T-helper 17 cell (primary cell): ENCODE results near the gene NCOR2. TPM values are rescaled to one million over a fixed set of nuclear protein-coding genes. Genes with fewer than 3 reads are reported as not detected.

Experiments used
- ATAC-seq: fragments of 150-1000 bp; cut with Tn5 transposase; 2 replicates; pipeline ENCODE4 v1.10.0; 2021; ENCODE audit warnings: mild to moderate bottlenecking, moderate library complexity
- DNase-seq, 3 donors: peaks; one replicate each; pipeline versions ENCODE4 v3.0.0 to v3.0.0-alpha.2; 2020 to 2021
- H3K9me3 ChIP-seq: one replicate; pipeline ENCODE4 v1.7.0; 2013; ENCODE audit warnings: low read length, mild to moderate bottlenecking; ENCODE audit not compliant: control insufficient read depth, poor library complexity, severe bottlenecking
- H3K27ac Mint-ChIP-seq: one replicate; pipeline ENCODE4 v1.8.0; 2022; ENCODE audit warnings: mild to moderate bottlenecking, moderate library complexity, mixed read lengths
- H3K27me3 Mint-ChIP-seq: one replicate; pipeline ENCODE4 v1.8.0; 2022; ENCODE audit warnings: mixed read lengths
- H3K36me3 Mint-ChIP-seq: one replicate; pipeline ENCODE4 v1.8.0; 2022; ENCODE audit warnings: low read depth, mixed read lengths
- H3K4me1 Mint-ChIP-seq: one replicate; pipeline ENCODE4 v1.8.0; 2022; ENCODE audit warnings: mild to moderate bottlenecking, mixed read lengths
- H3K4me3 Mint-ChIP-seq: one replicate; pipeline ENCODE4 v1.8.0; 2022; ENCODE audit warnings: mild to moderate bottlenecking, moderate library complexity, mixed read lengths
- total RNA-seq, 4 donors: library from RNA in 2 of 4; stranded (reverse) in 2 of 4; gene quantifications; one replicate each; pipeline ENCODE4 v1.2.3 and lab custom pipeline; 2022 to 2026

NCOR2 gene
- total RNA-seq, 2 donors from 2014 or later: 107 to 119 TPM

- Mint-ChIP-seq H3K27ac (peak overlapping the region; percentile 61), H3K36me3 (no peaks in the 10 kb centered on the region), H3K27me3 (peaks cover under 1% of the 10 kb centered on the region), H3K4me1 (peaks cover 23% of the 10 kb centered on the region), H3K4me3 (no peak overlapping the region)
- ATAC-seq: no peak
- H3K9me3 ChIP-seq: no peaks in the 10 kb centered on the region
- no peak for DNase-seq
Measured at GRCh38 chr12:124607681-124608425, 40.4 kb upstream of the NCOR2 start.

GRCh38 chr12:124605883-124606774, 38.7 kb upstream of the NCOR2 start:
- H3K4me1 Mint-ChIP-seq: peaks cover 26% of the 10 kb centered on the region
- H3K4me3 Mint-ChIP-seq: no peak overlapping the region
- H3K36me3 Mint-ChIP-seq: no peaks in the 10 kb centered on the region
- H3K27me3 Mint-ChIP-seq: peaks cover 6% of the 10 kb centered on the region
- no peak overlapping the region for H3K27ac Mint-ChIP-seq
- no peak for ATAC-seq
- no peak for DNase-seq
- no peaks in the 10 kb centered on the region for H3K9me3 ChIP-seq

GRCh38 chr12:124605150-124605882, 37.9 kb upstream of the NCOR2 start:
- Mint-ChIP-seq H3K4me3 (peak overlapping the region; percentile 21), H3K36me3 (no peaks in the 10 kb centered on the region), H3K27ac (no peak overlapping the region), H3K27me3 (peaks cover 6% of the 10 kb centered on the region), H3K4me1 (peaks cover 26% of the 10 kb centered on the region)
- ATAC-seq (no peak), DNase-seq (no peak)
- no peaks in the 10 kb centered on the region for H3K9me3 ChIP-seq

GRCh38 chr12:124604264-124604680, 36.9 kb upstream of the NCOR2 start:
- H3K9me3 ChIP-seq: no peaks in the 10 kb centered on the region
- no peak for DNase-seq
- Mint-ChIP-seq H3K36me3 (no peaks in the 10 kb centered on the region), H3K4me1 (peaks cover 20% of the 10 kb centered on the region), H3K27ac (no peak overlapping the region), H3K27me3 (peaks cover 10% of the 10 kb centered on the region), H3K4me3 (no peak overlapping the region)
- ATAC-seq: no peak

- no peak overlapping the region for H3K27ac Mint-ChIP-seq
- H3K4me1 Mint-ChIP-seq: peaks cover 18% of the 10 kb centered on the region
Measured at GRCh38 chr12:124603831-124604251, 36.4 kb upstream of the NCOR2 start.

GRCh38 chr12:124603100-124603541, 35.7 kb upstream of the NCOR2 start:
- no peak for ATAC-seq
- no peak overlapping the region for H3K4me3 Mint-ChIP-seq
- DNase-seq: no peak
- no peak overlapping the region for H3K27ac Mint-ChIP-seq
- H3K9me3 ChIP-seq: no peaks in the 10 kb centered on the region
- peaks cover 11% of the 10 kb centered on the region for H3K4me1 Mint-ChIP-seq
- no peaks in the 10 kb centered on the region for H3K36me3 Mint-ChIP-seq
- H3K27me3 Mint-ChIP-seq: peaks cover 10% of the 10 kb centered on the region

More at GRCh38 chr12:124603831-124604251, 36.4 kb upstream of the NCOR2 start:
- Mint-ChIP-seq H3K4me3 (no peak overlapping the region), H3K27me3 (peaks cover 10% of the 10 kb centered on the region), H3K36me3 (no peaks in the 10 kb centered on the region)
- no peak for ATAC-seq
- no peaks in the 10 kb centered on the region for H3K9me3 ChIP-seq
- no peak for DNase-seq

GRCh38 chr12:124601706-124602105, 34.3 kb upstream of the NCOR2 start:
- DNase-seq (no peak), ATAC-seq (no peak)
- no peak overlapping the region for H3K27ac Mint-ChIP-seq
- H3K4me1 Mint-ChIP-seq: peaks cover 6% of the 10 kb centered on the region
- H3K9me3 ChIP-seq: no peaks in the 10 kb centered on the region
- no peak overlapping the region for H3K4me3 Mint-ChIP-seq
- H3K27me3 Mint-ChIP-seq: peaks cover 10% of the 10 kb centered on the region
- no peaks in the 10 kb centered on the region for H3K36me3 Mint-ChIP-seq

- H3K4me3 Mint-ChIP-seq: no peak overlapping the region
- DNase-seq (no peak), ATAC-seq (peak; percentile 54)
- H3K27me3 Mint-ChIP-seq: peaks cover 16% of the 10 kb centered on the region
- H3K36me3 Mint-ChIP-seq: peaks cover 2% of the 10 kb centered on the region
- H3K9me3 ChIP-seq: no peaks in the 10 kb centered on the region
- no peak overlapping the region for H3K27ac Mint-ChIP-seq
- H3K4me1 Mint-ChIP-seq: peaks cover 3% of the 10 kb centered on the region
Measured at GRCh38 chr12:124599074-124599999, 31.9 kb upstream of the NCOR2 start.

- H3K4me3 Mint-ChIP-seq: no peak overlapping the region
- no peak overlapping the region for H3K27ac Mint-ChIP-seq
- ATAC-seq: no peak
- H3K9me3 ChIP-seq: no peaks in the 10 kb centered on the region
- H3K27me3 Mint-ChIP-seq: peaks cover 19% of the 10 kb centered on the region
- H3K36me3 Mint-ChIP-seq: peaks cover 2% of the 10 kb centered on the region
- peaks cover 2% of the 10 kb centered on the region for H3K4me1 Mint-ChIP-seq
- DNase-seq: no peak
Measured at GRCh38 chr12:124597041-124597440, 29.6 kb upstream of the NCOR2 start.

- DNase-seq (no peak), ATAC-seq (no peak)
- Mint-ChIP-seq H3K36me3 (peaks cover 2% of the 10 kb centered on the region), H3K4me3 (peak overlapping the region; percentile 41), H3K4me1 (peaks cover 2% of the 10 kb centered on the region), H3K27me3 (peaks cover 19% of the 10 kb centered on the region), H3K27ac (no peak overlapping the region)
- H3K9me3 ChIP-seq: no peaks in the 10 kb centered on the region
Measured at GRCh38 chr12:124595444-124595843, 28.0 kb upstream of the NCOR2 start.

GRCh38 chr12:124594851-124595250, 27.4 kb upstream of the NCOR2 start:
- no peaks in the 10 kb centered on the region for H3K9me3 ChIP-seq
- Mint-ChIP-seq H3K27ac (no peak overlapping the region), H3K4me3 (no peak overlapping the region), H3K27me3 (peaks cover 17% of the 10 kb centered on the region), H3K36me3 (peaks cover 2% of the 10 kb centered on the region), H3K4me1 (peaks cover 2% of the 10 kb centered on the region)
- ATAC-seq (no peak), DNase-seq (no peak)

- no peaks in the 10 kb centered on the region for H3K9me3 ChIP-seq
- peaks cover 6% of the 10 kb centered on the region for H3K4me1 Mint-ChIP-seq
- ATAC-seq (no peak), DNase-seq (no peak)
- H3K36me3 Mint-ChIP-seq: peaks cover 2% of the 10 kb centered on the region
- H3K27ac Mint-ChIP-seq: no peak overlapping the region
- H3K4me3 Mint-ChIP-seq: no peak overlapping the region
- H3K27me3 Mint-ChIP-seq: peaks cover 14% of the 10 kb centered on the region
Measured at GRCh38 chr12:124593851-124594401, 26.5 kb upstream of the NCOR2 start.
